NT2/D1 (cell line): ENCODE measurements around the gene NPL.

ENCODE experiments used
- DNase-seq: peaks from one replicate; pipeline ENCODE4 v3.0.0-alpha.2; 2011; ENCODE audit warnings: low read depth, low spot score
- H3K27me3 ChIP-seq: 2 replicates; pipeline ENCODE4 v1.6.0; 2011; ENCODE audit warnings: mild to moderate bottlenecking; ENCODE audit not compliant: insufficient read length, insufficient read depth
- H3K36me3 ChIP-seq: 2 replicates; pipeline ENCODE4 v1.6.1; 2011; ENCODE audit warnings: mild to moderate bottlenecking, low read length, mixed read lengths; ENCODE audit not compliant: insufficient read depth, insufficient read length
- H3K4me1 ChIP-seq: 2 replicates; pipeline ENCODE4 v1.5.1; 2011; ENCODE audit not compliant: insufficient read depth, insufficient read length
- H3K4me3 ChIP-seq: 2 replicates; pipeline ENCODE4 v1.5.1; 2011; ENCODE audit warnings: low read depth; ENCODE audit not compliant: insufficient read length
- H3K9ac ChIP-seq: 2 replicates; pipeline ENCODE4 v1.6.0; 2011; ENCODE audit warnings: low read depth; ENCODE audit not compliant: insufficient read length
- H3K9me3 ChIP-seq: 2 replicates; pipeline ENCODE4 v1.5.1; 2011; ENCODE audit warnings: mild to moderate bottlenecking, low read length; ENCODE audit not compliant: insufficient read depth
- SUZ12 ChIP-seq: IDR thresholded peaks from 2 replicates; pipeline ENCODE4 v1.6.1; 2011; ENCODE audit not compliant: insufficient read length, insufficient read depth; ENCODE audit errors: extremely low read depth
- YY1 ChIP-seq: IDR thresholded peaks from 2 replicates; pipeline ENCODE4 v1.6.1; 2011; ENCODE audit not compliant: insufficient read length, insufficient read depth
- ZNF274 ChIP-seq: IDR thresholded peaks from 2 replicates; pipeline ENCODE4 v1.6.1; 2011; ENCODE audit warnings: mild to moderate bottlenecking, low read depth, low read length

The NPL gene

DNA sequence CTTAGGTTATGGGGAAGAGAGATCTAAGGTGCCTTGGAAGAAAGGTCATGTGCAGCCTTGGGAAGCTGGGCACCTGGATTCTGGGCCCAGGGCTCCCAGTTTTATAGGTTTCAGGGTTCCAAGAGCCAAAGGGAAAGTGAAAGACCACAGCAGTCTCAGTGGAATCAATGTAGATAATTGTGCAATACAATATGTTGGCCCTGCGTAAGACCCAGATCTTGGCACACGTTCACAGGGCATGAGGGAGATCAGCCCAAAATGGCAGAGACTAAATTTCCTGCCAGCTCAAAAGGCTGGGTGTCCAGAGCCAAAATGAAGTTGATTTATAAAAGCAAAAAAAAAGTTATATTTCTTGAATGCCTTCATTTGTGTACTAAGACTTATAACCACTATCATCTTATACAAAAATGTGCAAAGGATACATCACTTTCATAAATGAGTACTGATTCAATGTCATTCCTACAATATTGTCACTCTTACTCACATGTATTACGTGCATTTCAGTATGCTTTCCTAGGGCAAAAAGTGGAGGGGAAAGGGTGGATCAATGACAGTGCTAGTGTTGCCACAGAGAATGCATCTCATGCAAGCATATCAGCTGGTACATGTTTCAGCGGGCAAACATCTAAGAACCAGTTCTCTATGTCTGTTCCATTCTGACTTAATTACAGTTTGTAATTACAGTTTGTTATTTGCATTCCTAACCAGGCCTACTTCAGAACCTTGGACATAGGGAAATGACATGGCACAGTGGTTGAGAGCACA lies 22.5 kb upstream of the NPL start:
- no peaks in the 10 kb centered on the region for H3K27me3 ChIP-seq
- DNase-seq, result no peak
- H3K4me1 ChIP-seq, result no peaks in the 10 kb centered on the region
- no peak overlapping the region for H3K9ac ChIP-seq
- TF ChIP-seq YY1, result no peak
- no peak overlapping the region for H3K4me3 ChIP-seq
- no peaks in the 10 kb centered on the region for H3K36me3 ChIP-seq
- 0 out of 2 replicates have a peak, but pooled peaks cover 2% of the 10 kb centered on the region for H3K9me3 ChIP-seq

DNA sequence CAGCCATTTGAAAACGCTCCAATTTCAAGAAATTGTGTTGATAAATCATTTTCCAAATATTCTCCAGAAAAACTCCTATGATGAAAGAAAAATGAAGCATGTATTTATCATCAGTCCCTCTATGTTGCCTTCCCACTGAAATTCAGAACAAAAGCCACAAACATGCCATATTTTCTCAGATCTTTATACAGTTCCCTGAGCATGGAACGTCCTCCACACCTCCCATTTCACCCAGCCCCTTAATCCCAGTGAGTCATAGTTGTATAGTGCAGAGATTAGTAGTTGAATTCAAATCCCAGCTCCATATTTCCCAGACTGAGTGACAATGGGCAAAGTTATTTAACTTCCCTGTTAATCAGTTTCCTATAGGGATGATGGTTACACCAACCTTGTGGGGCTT lies 20.6 kb upstream of the NPL start:
- Histone ChIP-seq H3K36me3 (no peaks in the 10 kb centered on the region), H3K4me1 (no peaks in the 10 kb centered on the region), H3K9me3 (no peaks in the 10 kb centered on the region), H3K9ac (no peak overlapping the region), H3K4me3 (no peak overlapping the region), H3K27me3 (no peaks in the 10 kb centered on the region)
- no peak for DNase-seq
- TF ChIP-seq SUZ12, result no peak
- TF ChIP-seq YY1, result no peak

- H3K4me3 ChIP-seq, result no peak overlapping the region
- no peak for DNase-seq
- no peaks in the 10 kb centered on the region for H3K4me1 ChIP-seq
- no peak for TF ChIP-seq SUZ12
- TF ChIP-seq ZNF274, result no peak
- no peak for TF ChIP-seq YY1
- H3K36me3 ChIP-seq, result no peaks in the 10 kb centered on the region
- H3K9me3 ChIP-seq, result no peaks in the 10 kb centered on the region
- H3K9ac ChIP-seq, result no peak overlapping the region
- H3K27me3 ChIP-seq, result no peaks in the 10 kb centered on the region
Measured at GRCh38 chr1:182770232-182770631, 19.3 kb upstream of the NPL start.

GRCh38 chr1:182771187-182771984 lies 18.2 kb upstream of the NPL start:
- DNase-seq, result no peak
- TF ChIP-seq ZNF274 (no peak), SUZ12 (no peak), YY1 (no peak)
- H3K9me3 ChIP-seq, result no peaks in the 10 kb centered on the region
- H3K4me1 ChIP-seq, result no peaks in the 10 kb centered on the region
- H3K36me3 ChIP-seq, result no peaks in the 10 kb centered on the region
- no peaks in the 10 kb centered on the region for H3K27me3 ChIP-seq
- no peak overlapping the region for H3K4me3 ChIP-seq
- no peak overlapping the region for H3K9ac ChIP-seq

- Histone ChIP-seq H3K9me3 (no peaks in the 10 kb centered on the region), H3K4me3 (no peak overlapping the region), H3K9ac (no peak overlapping the region), H3K36me3 (no peaks in the 10 kb centered on the region), H3K27me3 (no peaks in the 10 kb centered on the region), H3K4me1 (no peaks in the 10 kb centered on the region)
- no peak for TF ChIP-seq YY1
- no peak for TF ChIP-seq ZNF274
- TF ChIP-seq SUZ12, result no peak
- no peak for DNase-seq
Measured at GRCh38 chr1:182777386-182777785, 12.2 kb upstream of the NPL start.

DNA sequence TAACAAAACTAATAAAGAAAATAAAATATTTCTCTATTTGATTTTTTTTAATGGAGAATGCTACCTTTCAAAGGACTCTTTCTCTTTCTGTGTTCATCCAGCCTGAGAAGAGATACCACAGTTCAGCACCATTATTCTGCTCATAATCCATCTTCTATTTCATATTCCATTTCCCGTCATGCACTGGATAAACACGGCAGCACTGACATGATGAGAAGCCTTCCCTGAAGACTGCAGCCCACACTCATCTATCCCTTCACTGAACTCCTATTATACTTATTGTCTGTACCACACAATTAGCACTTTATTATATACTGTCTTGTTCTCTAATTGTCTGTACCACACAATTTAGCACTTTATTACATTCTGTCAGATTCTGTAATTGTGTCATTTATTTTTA lies 10.7 kb upstream of the NPL start:
- Histone ChIP-seq H3K27me3 (no peaks in the 10 kb centered on the region), H3K36me3 (no peaks in the 10 kb centered on the region), H3K9ac (no peak overlapping the region), H3K4me3 (no peak overlapping the region), H3K4me1 (no peaks in the 10 kb centered on the region), H3K9me3 (no peaks in the 10 kb centered on the region)
- no peak for DNase-seq
- TF ChIP-seq SUZ12, result no peak

GRCh38 chr1:182779530-182779929 lies 10.0 kb upstream of the NPL start:
- TF ChIP-seq SUZ12 (no peak), YY1 (no peak), ZNF274 (no peak)
- H3K4me1 ChIP-seq, result no peaks in the 10 kb centered on the region
- H3K9me3 ChIP-seq, result no peaks in the 10 kb centered on the region
- no peak overlapping the region for H3K4me3 ChIP-seq
- H3K9ac ChIP-seq, result no peak overlapping the region
- no peak for DNase-seq
- no peaks in the 10 kb centered on the region for H3K36me3 ChIP-seq
- no peaks in the 10 kb centered on the region for H3K27me3 ChIP-seq
